ENCODE measurements around the gene HERC4.
"Not testable (repeated sequence)": the region's sequence is repeated elsewhere in the genome, so short reads cannot be mapped to it uniquely, and the experiment has no call there.

HERC4 gene

GRCh38 chr10:68083953-68084352 is 8.9 kb upstream of the HERC4 start:
- no peak overlapping the region for H3K27ac Mint-ChIP-seq
- H3K4me1 Mint-ChIP-seq (ENCODE audit: low read depth), result peaks cover 4% of the 10 kb centered on the region
- intact Hi-C loops (cut with micrococcal nuclease), result loop anchor here (5.0 kb wide), 1 partner anchor 73 kb away; no protein-coding TSS in a partner anchor
- H3K27me3 Mint-ChIP-seq, result no peaks in the 10 kb centered on the region
- no peaks in the 10 kb centered on the region for H3K36me3 Mint-ChIP-seq (ENCODE audit: low read depth)
- H3K4me3 Mint-ChIP-seq, result no peak overlapping the region
- H3K9me3 Mint-ChIP-seq, result no peaks in the 10 kb centered on the region

GRCh38 chr10:68082872-68083271 is 7.8 kb upstream of the HERC4 start:
- Mint-ChIP-seq H3K9me3 (no peaks in the 10 kb centered on the region), H3K4me1 (ENCODE audit: low read depth) (no peaks in the 10 kb centered on the region), H3K27ac (no peak overlapping the region), H3K4me3 (no peak overlapping the region), H3K27me3 (no peaks in the 10 kb centered on the region), H3K36me3 (ENCODE audit: low read depth) (no peaks in the 10 kb centered on the region)
- intact Hi-C loops (cut with micrococcal nuclease), result loop anchor here (5.0 kb wide), 1 partner anchor 74 kb away; no protein-coding TSS in a partner anchor

- no peaks in the 10 kb centered on the region for H3K9me3 Mint-ChIP-seq
Measured at GRCh38 chr10:68081916-68082315, 6.8 kb upstream of the HERC4 start.

GRCh38 chr10:68080853-68081431 is 5.9 kb upstream of the HERC4 start:
- Mint-ChIP-seq H3K9me3 (no peaks in the 10 kb centered on the region), H3K4me3 (no peak overlapping the region), H3K4me1 (ENCODE audit: low read depth) (no peaks in the 10 kb centered on the region), H3K27me3 (no peaks in the 10 kb centered on the region), H3K36me3 (ENCODE audit: low read depth) (no peaks in the 10 kb centered on the region), H3K27ac (no peak overlapping the region)
- intact Hi-C loops (cut with micrococcal nuclease), result loop anchor here (5.0 kb wide), 1 partner anchor 76 kb away; no protein-coding TSS in a partner anchor

More at GRCh38 chr10:68081916-68082315, 6.8 kb upstream of the HERC4 start:
- Mint-ChIP-seq H3K27ac (no peak overlapping the region), H3K27me3 (no peaks in the 10 kb centered on the region), H3K36me3 (ENCODE audit: low read depth) (no peaks in the 10 kb centered on the region), H3K4me3 (no peak overlapping the region), H3K4me1 (ENCODE audit: low read depth) (no peaks in the 10 kb centered on the region)
- intact Hi-C loops (cut with micrococcal nuclease), result loop anchor here (5.0 kb wide), 1 partner anchor 75 kb away; no protein-coding TSS in a partner anchor

- intact Hi-C loops (cut with micrococcal nuclease), result no loop called here
- H3K9me3 Mint-ChIP-seq, result no peaks in the 10 kb centered on the region
- no peaks in the 10 kb centered on the region for H3K4me1 Mint-ChIP-seq (ENCODE audit: low read depth)
- H3K36me3 Mint-ChIP-seq (ENCODE audit: low read depth), result peaks cover 7% of the 10 kb centered on the region
- H3K27ac Mint-ChIP-seq, result no peak overlapping the region
- H3K4me3 Mint-ChIP-seq, result no peak overlapping the region
- H3K27me3 Mint-ChIP-seq, result no peaks in the 10 kb centered on the region
Measured at GRCh38 chr10:68079434-68079833, 4.4 kb upstream of the HERC4 start.

GRCh38 chr10:68077026-68077425 is 1.9 kb upstream of the HERC4 start:
- peaks cover 12% of the 10 kb centered on the region for H3K4me1 Mint-ChIP-seq (ENCODE audit: low read depth)
- no peaks in the 10 kb centered on the region for H3K9me3 Mint-ChIP-seq
- no peak overlapping the region for H3K4me3 Mint-ChIP-seq
- H3K27me3 Mint-ChIP-seq, result no peaks in the 10 kb centered on the region
- no peak overlapping the region for H3K27ac Mint-ChIP-seq
- intact Hi-C loops (cut with micrococcal nuclease), result no loop called here
- peaks cover 18% of the 10 kb centered on the region for H3K36me3 Mint-ChIP-seq (ENCODE audit: low read depth)

GRCh38 chr10:68076081-68076480 is 998 bp upstream of the HERC4 start:
- H3K27me3 Mint-ChIP-seq; H3K9me3 Mint-ChIP-seq; intact Hi-C loops (cut with micrococcal nuclease); H3K4me3 Mint-ChIP-seq; H3K27ac Mint-ChIP-seq: not testable (repeated sequence)
- H3K36me3 Mint-ChIP-seq (ENCODE audit: low read depth), result peaks cover 19% of the 10 kb centered on the region
- peaks cover 13% of the 10 kb centered on the region for H3K4me1 Mint-ChIP-seq (ENCODE audit: low read depth)

GRCh38 chr10:68075550-68076004 is 494 bp upstream of the HERC4 start:
- peak overlapping the region; percentile 95 for H3K27ac Mint-ChIP-seq
- intact Hi-C loops (cut with micrococcal nuclease), result no loop called here
- H3K4me3 Mint-ChIP-seq, result peak overlapping the region; percentile 45
- peaks cover 18% of the 10 kb centered on the region for H3K4me1 Mint-ChIP-seq (ENCODE audit: low read depth)
- H3K27me3 Mint-ChIP-seq, result no peaks in the 10 kb centered on the region
- peaks cover 24% of the 10 kb centered on the region for H3K36me3 Mint-ChIP-seq (ENCODE audit: low read depth)
- H3K9me3 Mint-ChIP-seq, result no peaks in the 10 kb centered on the region

- peak overlapping the region; percentile 91 for H3K4me3 Mint-ChIP-seq
- H3K9me3 Mint-ChIP-seq, result no peaks in the 10 kb centered on the region
- intact Hi-C loops (cut with micrococcal nuclease), result loop anchor here (5.0 kb wide), 1 partner anchor 187 kb away; no protein-coding TSS in a partner anchor
- peak overlapping the region; percentile 95 for H3K27ac Mint-ChIP-seq
- no peaks in the 10 kb centered on the region for H3K27me3 Mint-ChIP-seq
- H3K36me3 Mint-ChIP-seq (ENCODE audit: low read depth), result peaks cover 34% of the 10 kb centered on the region
- H3K4me1 Mint-ChIP-seq (ENCODE audit: low read depth), result peaks cover 19% of the 10 kb centered on the region
Measured at GRCh38 chr10:68074031-68074774, 880 bp downstream of the HERC4 start.

GRCh38 chr10:68073631-68074030 is 1.5 kb downstream of the HERC4 start:
- intact Hi-C loops (cut with micrococcal nuclease), result loop anchor here (5.0 kb wide), 1 partner anchor 186 kb away; no protein-coding TSS in a partner anchor
- Mint-ChIP-seq H3K9me3 (no peaks in the 10 kb centered on the region), H3K36me3 (ENCODE audit: low read depth) (peaks cover 35% of the 10 kb centered on the region), H3K27me3 (no peaks in the 10 kb centered on the region), H3K27ac (peak overlapping the region; percentile 95), H3K4me1 (ENCODE audit: low read depth) (peaks cover 19% of the 10 kb centered on the region), H3K4me3 (peak overlapping the region; percentile 91)

GRCh38 chr10:68067508-68067907 is 7.6 kb downstream of the HERC4 start:
- Mint-ChIP-seq H3K9me3 (no peaks in the 10 kb centered on the region), H3K27me3 (no peaks in the 10 kb centered on the region), H3K4me1 (ENCODE audit: low read depth) (peaks cover 7% of the 10 kb centered on the region), H3K4me3 (no peak overlapping the region), H3K27ac (no peak overlapping the region), H3K36me3 (ENCODE audit: low read depth) (peaks cover 50% of the 10 kb centered on the region)
- intact Hi-C loops (cut with micrococcal nuclease), result no loop called here

GRCh38 chr10:68067029-68067428 is 8.1 kb downstream of the HERC4 start:
- intact Hi-C loops (cut with micrococcal nuclease), result no loop called here
- Mint-ChIP-seq H3K4me3 (no peak overlapping the region), H3K9me3 (no peaks in the 10 kb centered on the region), H3K4me1 (ENCODE audit: low read depth) (peaks cover 7% of the 10 kb centered on the region), H3K27me3 (no peaks in the 10 kb centered on the region), H3K36me3 (ENCODE audit: low read depth) (peaks cover 54% of the 10 kb centered on the region), H3K27ac (no peak overlapping the region)

- no peaks in the 10 kb centered on the region for H3K27me3 Mint-ChIP-seq
- H3K9me3 Mint-ChIP-seq, result no peaks in the 10 kb centered on the region
- H3K27ac Mint-ChIP-seq, result no peak overlapping the region
- no peak overlapping the region for H3K4me3 Mint-ChIP-seq
- intact Hi-C loops (cut with micrococcal nuclease), result no loop called here
- peaks cover 17% of the 10 kb centered on the region for H3K4me1 Mint-ChIP-seq (ENCODE audit: low read depth)
- H3K36me3 Mint-ChIP-seq (ENCODE audit: low read depth), result peaks cover 40% of the 10 kb centered on the region
Measured at GRCh38 chr10:68053553-68053952, 21.5 kb downstream of the HERC4 start.

- peaks cover 35% of the 10 kb centered on the region for H3K36me3 Mint-ChIP-seq (ENCODE audit: low read depth)
- H3K9me3 Mint-ChIP-seq, result no peaks in the 10 kb centered on the region
- no peaks in the 10 kb centered on the region for H3K27me3 Mint-ChIP-seq
- H3K4me1 Mint-ChIP-seq (ENCODE audit: low read depth), result peaks cover 17% of the 10 kb centered on the region
- no peak overlapping the region for H3K4me3 Mint-ChIP-seq
- intact Hi-C loops (cut with micrococcal nuclease), result no loop called here
- no peak overlapping the region for H3K27ac Mint-ChIP-seq
Measured at GRCh38 chr10:68052463-68052862, 22.6 kb downstream of the HERC4 start.

Data from dendritic cell treated with granulocyte-macrophage colony-stimulating factor and Interleukin-4, amounts not matched to agents 40 ng/mL and 50 ng/mL, for 4 days (primary cell).